Measurements from ENCODE around the gene TMEM223. TPM values are rescaled to one million over a fixed set of nuclear protein-coding genes. Genes with fewer than 3 reads are reported as not detected.

The TMEM223 gene
- total and polyA plus RNA-seq, 9 of the 15 experiments (the other 6 are each of a cell fraction or from before 2014, with no cell fraction given): 5.9 to 34.5 (median 19.6) TPM

DNA sequence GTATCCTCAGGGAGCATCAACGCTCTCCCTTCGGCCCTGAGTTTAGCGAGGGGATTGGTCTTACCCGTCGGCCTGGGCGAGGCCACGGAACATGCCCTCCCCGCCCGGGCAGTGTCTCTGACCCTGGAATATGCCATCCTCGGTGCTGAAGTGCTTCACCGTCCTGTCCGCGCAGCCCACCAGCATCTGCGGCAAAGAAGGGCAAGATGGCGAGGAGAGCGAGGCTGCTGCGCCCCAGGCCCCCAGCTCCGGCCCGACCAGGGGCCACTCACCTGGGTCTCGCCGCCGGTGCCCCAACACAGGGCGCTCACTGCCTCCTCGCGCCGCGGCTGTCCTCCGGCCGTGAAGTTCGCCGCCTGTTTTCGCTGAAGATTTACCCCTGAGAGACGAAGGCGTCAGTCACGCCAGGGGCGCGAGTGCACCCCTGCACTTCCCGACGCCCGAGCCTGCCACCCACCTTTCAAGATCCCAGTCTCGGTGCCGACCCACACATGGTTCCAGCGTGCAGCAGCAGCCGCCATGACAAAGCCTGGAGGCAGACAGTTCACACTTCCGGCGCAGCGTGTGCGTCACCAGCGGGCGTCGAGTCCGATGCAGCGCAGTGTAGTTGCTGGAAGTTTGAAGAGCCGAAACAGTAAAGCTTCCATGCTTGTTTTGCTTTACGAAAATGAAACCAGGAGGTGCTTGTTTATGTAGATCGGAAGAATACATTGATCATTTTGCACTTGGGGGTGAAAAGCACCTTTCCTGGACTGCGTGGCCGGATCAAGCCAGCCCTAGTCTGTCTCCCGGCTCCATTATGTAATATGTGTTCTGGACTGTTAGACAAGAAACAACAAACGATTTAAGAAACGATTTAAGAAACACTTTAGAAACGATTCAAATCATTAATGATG is 47.5 kb upstream of the TMEM223 start, which contains the start of gene WDR74 (continued):
- TF ChIP-seq PREB (CRISPR knock-in tag; IDR thresholded peaks at IDR 0.05): no peak
- TF ChIP-seq, protein P1, sequence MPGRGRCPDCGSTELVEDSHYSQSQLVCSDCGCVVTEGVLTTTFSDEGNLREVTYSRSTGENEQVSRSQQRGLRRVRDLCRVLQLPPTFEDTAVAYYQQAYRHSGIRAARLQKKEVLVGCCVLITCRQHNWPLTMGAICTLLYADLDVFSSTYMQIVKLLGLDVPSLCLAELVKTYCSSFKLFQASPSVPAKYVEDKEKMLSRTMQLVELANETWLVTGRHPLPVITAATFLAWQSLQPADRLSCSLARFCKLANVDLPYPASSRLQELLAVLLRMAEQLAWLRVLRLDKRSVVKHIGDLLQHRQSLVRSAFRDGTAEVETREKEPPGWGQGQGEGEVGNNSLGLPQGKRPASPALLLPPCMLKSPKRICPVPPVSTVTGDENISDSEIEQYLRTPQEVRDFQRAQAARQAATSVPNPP (IDR thresholded peaks at IDR 0.05; ENCODE audit: borderline replicate concordance, insufficient read depth, insufficient read length): no peak
- peak; percentile 76; the same call in 1 of the 2 replicates for TF ChIP-seq PML (IDR thresholded peaks at IDR 0.05; ENCODE audit: low read length)
- TF ChIP-seq, protein P2, sequence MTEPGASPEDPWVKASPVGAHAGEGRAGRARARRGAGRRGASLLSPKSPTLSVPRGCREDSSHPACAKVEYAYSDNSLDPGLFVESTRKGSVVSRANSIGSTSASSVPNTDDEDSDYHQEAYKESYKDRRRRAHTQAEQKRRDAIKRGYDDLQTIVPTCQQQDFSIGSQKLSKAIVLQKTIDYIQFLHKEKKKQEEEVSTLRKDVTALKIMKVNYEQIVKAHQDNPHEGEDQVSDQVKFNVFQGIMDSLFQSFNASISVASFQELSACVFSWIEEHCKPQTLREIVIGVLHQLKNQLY (CRISPR knock-in tag; conservative IDR thresholded peaks at IDR 0.05): no peak; a peak in 1 of 4 replicates
- TF ChIP-seq, protein P3, sequence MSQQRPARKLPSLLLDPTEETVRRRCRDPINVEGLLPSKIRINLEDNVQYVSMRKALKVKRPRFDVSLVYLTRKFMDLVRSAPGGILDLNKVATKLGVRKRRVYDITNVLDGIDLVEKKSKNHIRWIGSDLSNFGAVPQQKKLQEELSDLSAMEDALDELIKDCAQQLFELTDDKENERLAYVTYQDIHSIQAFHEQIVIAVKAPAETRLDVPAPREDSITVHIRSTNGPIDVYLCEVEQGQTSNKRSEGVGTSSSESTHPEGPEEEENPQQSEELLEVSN (IDR thresholded peaks at IDR 0.05; ENCODE audit: borderline replicate concordance in 1 of 2, extremely low read depth in 1 of 2, insufficient read depth in 1 of 2, insufficient read length in 1 of 2, low read depth in 1 of 2, low read length in 1 of 2, poor library complexity in 1 of 2, severe bottlenecking in 1 of 2): peak in 1 of 2 experiments; percentile 73
- no peak for TF ChIP-seq RNF2 (IDR thresholded peaks at IDR 0.05)
- TF ChIP-seq ESRRA (IDR thresholded peaks at IDR 0.05; ENCODE audit: borderline replicate concordance, low read depth): no peak
- TF ChIP-seq SFPQ (IDR thresholded peaks at IDR 0.05; ENCODE audit: low read depth, low read length): no peak
- TF ChIP-seq HCFC1 (IDR thresholded peaks at IDR 0.05; ENCODE audit: low read depth, low read length): peak; percentile 90
- TF ChIP-seq, protein P4, sequence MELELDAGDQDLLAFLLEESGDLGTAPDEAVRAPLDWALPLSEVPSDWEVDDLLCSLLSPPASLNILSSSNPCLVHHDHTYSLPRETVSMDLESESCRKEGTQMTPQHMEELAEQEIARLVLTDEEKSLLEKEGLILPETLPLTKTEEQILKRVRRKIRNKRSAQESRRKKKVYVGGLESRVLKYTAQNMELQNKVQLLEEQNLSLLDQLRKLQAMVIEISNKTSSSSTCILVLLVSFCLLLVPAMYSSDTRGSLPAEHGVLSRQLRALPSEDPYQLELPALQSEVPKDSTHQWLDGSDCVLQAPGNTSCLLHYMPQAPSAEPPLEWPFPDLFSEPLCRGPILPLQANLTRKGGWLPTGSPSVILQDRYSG (tag; conservative IDR thresholded peaks at IDR 0.05; ENCODE audit: low read depth): no peak
- no peak for TF ChIP-seq LEF1 (IDR thresholded peaks at IDR 0.05)
- peak; percentile 95 for TF ChIP-seq TGIF2 (CRISPR knock-in tag; IDR thresholded peaks at IDR 0.05)
- no peak for TF ChIP-seq KAT8 (IDR thresholded peaks at IDR 0.05; ENCODE audit: low read depth)
- no peak for TF ChIP-seq SMARCE1 (IDR thresholded peaks at IDR 0.05)
- TF ChIP-seq ZBTB17 (CRISPR knock-in tag; IDR thresholded peaks at IDR 0.05): no peak
- TF ChIP-seq HDAC1 (IDR thresholded peaks at IDR 0.05): peak; percentile 97 to 100
- TF ChIP-seq SRF (CRISPR knock-in tag; IDR thresholded peaks at IDR 0.05): 0 out of 4 replicates have a peak, but pooled peaks of 1 of the 2 experiments have one; percentile 54
- TF ChIP-seq DNMT1 (IDR thresholded peaks at IDR 0.05): no peak
- no peak; the same call in 1 of the 2 replicates for TF ChIP-seq ZKSCAN8 (CRISPR knock-in tag; IDR thresholded peaks at IDR 0.05)

Measured in K562 (cell line).